ENCODE measurements around the gene ENTPD2. TPM values are rescaled to one million over a fixed set of nuclear protein-coding genes. Genes with fewer than 3 reads are reported as not detected.

ENTPD2 gene
- total and polyA plus RNA-seq, 2 donors (not counting 1 experiment from before 2014, with no cell fraction given) = not detected

DNA sequence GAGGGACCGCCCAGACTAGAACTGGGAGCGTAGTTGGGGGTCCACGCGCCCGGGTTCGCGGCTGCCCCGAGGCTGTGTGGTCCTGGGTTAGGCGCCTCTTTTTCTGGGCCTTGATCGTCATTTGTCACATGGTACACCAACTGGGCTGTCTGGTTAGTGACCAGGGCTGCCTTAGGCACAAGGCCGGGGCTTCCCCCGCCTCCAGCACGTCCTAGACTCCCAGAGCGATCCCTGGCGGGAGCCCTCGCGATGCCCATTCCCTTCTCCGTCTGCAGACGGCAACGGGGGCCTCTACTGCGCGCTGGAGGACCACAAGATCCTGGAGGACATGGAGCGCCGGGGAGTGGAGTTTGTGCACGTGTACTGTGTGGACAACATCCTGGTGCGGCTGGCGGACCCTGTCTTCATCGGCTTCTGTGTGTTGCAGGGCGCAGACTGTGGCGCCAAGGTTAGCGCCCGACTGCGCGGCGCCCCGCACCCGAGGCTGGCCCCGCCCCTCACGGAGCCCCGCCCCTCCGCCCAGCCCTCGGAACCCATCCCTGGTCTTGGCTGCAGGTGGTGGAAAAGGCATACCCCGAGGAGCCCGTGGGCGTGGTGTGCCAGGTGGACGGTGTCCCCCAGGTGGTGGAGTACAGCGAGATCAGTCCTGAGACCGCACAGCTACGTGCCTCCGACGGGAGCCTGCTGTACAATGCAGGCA is 25.0 kb upstream of the ENTPD2 start:
- peak overlapping the region; percentile 81 for H3K4me3 Mint-ChIP-seq
- no peak for DNase-seq

More for the DNA sequence above, 25.0 kb upstream of the ENTPD2 start:
- H2AFZ ChIP-seq (ENCODE audit: insufficient read depth, low read depth, low read length, poor library complexity, severe bottlenecking) = no peak overlapping the region
- H3K4me2 ChIP-seq (replicated peaks; ENCODE audit: low read depth, low read length, poor library complexity, severe bottlenecking) = peak overlapping the region; percentile 96
- POLR2A ChIA-PET = interaction anchor here (1.0 kb wide), 1 partner anchor 45 kb away, joined by 3 read pairs; no protein-coding TSS in a partner anchor
- intact Hi-C loops (cut with micrococcal nuclease) = no loop called here
- H3K27me3 ChIP-seq (replicated peaks in 1 of 4; ENCODE audit: control extremely low read depth in 1 of 4, control insufficient read depth in 3 of 4, insufficient read depth in 4 of 4, low read length in 3 of 4) = no peaks in the 10 kb centered on the region
- peaks cover 0 to 29% of the 10 kb centered on the region in 2 experiments for H3K36me3 ChIP-seq (replicated peaks in 1 of 2; ENCODE audit: control extremely low read depth in 1 of 2, control insufficient read depth in 1 of 2, extremely low read depth in 1 of 2, insufficient read depth in 2 of 2, low read length in 1 of 2)
- CTCF ChIA-PET = interaction anchor here (1.6 kb wide), 1 partner anchor 12 kb away, joined by 6 read pairs; no protein-coding TSS in a partner anchor
- no peak overlapping the region for H3K27ac Mint-ChIP-seq
- WGBS (ENCODE audit: insufficient coverage) = 92% methylated on average over 51 of the region's 51 CpGs
- peak overlapping the region in 1 of 5 experiments; percentile 75 for H3K4me3 ChIP-seq (ENCODE audit: control extremely low read depth in 1 of 5, extremely low read depth in 1 of 5, insufficient read depth in 1 of 5, low read depth in 2 of 5, low read length in 4 of 5)
- no peaks in the 10 kb centered on the region for H3K27me3 Mint-ChIP-seq
- no peaks in the 10 kb centered on the region for H3K9me3 Mint-ChIP-seq (ENCODE audit: insufficient read depth)
- peaks cover 11 to 33% of the 10 kb centered on the region in 2 donors for H3K4me1 ChIP-seq (ENCODE audit: control insufficient read depth in 2 of 2, insufficient read depth in 2 of 2, low read length in 2 of 2)
- no peak for ATAC-seq (ENCODE audit: low read depth)
- no peak for TF ChIP-seq CTCF (IDR thresholded peaks at IDR 0.05)
- TF ChIP-seq EZH2 (IDR thresholded peaks at IDR 0.05; ENCODE audit: borderline replicate concordance, insufficient read depth, low read depth, low read length, poor library complexity, severe bottlenecking) = no peak
- H3K9me3 ChIP-seq (ENCODE audit: control extremely low read depth in 1 of 3, control insufficient read depth in 2 of 3, insufficient read depth in 1 of 3, low read length in 2 of 3) = no peaks in the 10 kb centered on the region
- H3K4me1 Mint-ChIP-seq = peaks cover 30% of the 10 kb centered on the region
- no peak overlapping the region for H3K27ac ChIP-seq (ENCODE audit: low read length in 2 of 2)
- H3K79me2 ChIP-seq (ENCODE audit: control insufficient read depth, insufficient read depth, low read length) = peaks cover 12% of the 10 kb centered on the region
- peaks cover 26% of the 10 kb centered on the region for H4K20me1 ChIP-seq (ENCODE audit: control insufficient read depth, insufficient read depth, low read length, poor library complexity, severe bottlenecking)
- no peak overlapping the region for H3K9ac ChIP-seq (ENCODE audit: low read length)
